Mesothelial cell of epicardium (in vitro differentiated cells): ENCODE data around the gene MAP3K8. TPM values are rescaled to one million over a fixed set of nuclear protein-coding genes. Genes with fewer than 3 reads are reported as not detected.

Source experiments
- DNase-seq, 2 experiments: peaks; one replicate each; pipeline ENCODE4 v3.0.0; 2021; ENCODE audit warnings: low spot score in 2 of 2; ENCODE audit not compliant: unreplicated experiment in 2 of 2
- H3K27ac Mint-ChIP-seq: 2 replicates; pipeline ENCODE4 v1.8.0; 2021; ENCODE audit warnings: mixed read lengths
- H3K27me3 Mint-ChIP-seq: 2 replicates; pipeline ENCODE4 v1.8.0; 2021; ENCODE audit warnings: low read depth, mixed read lengths
- H3K36me3 Mint-ChIP-seq: 2 replicates; pipeline ENCODE4 v1.8.0; 2021; ENCODE audit warnings: mixed read lengths
- H3K4me1 Mint-ChIP-seq: 2 replicates; pipeline ENCODE4 v1.8.0; 2021; ENCODE audit warnings: mixed read lengths
- H3K4me3 Mint-ChIP-seq: 2 replicates; pipeline ENCODE4 v1.8.0; 2021; ENCODE audit warnings: mild to moderate bottlenecking, moderate library complexity, mixed read lengths
- H3K9me3 Mint-ChIP-seq: 2 replicates; pipeline ENCODE4 v1.8.0; 2021; ENCODE audit warnings: mixed read lengths
- total RNA-seq: library from RNA; stranded (reverse); gene quantifications from 3 replicates; pipeline ENCODE4 v1.2.1, GENCODE V29; 2021
- TF ChIP-seq, protein P1 (sequence below): fragments of 200-600 bp; sonication (generic); IDR thresholded peaks from one replicate; pipeline ENCODE4 v1.5.0; 2021; ENCODE audit warnings: antibody characterized with exemption; ENCODE audit not compliant: unreplicated experiment

Gene MAP3K8
- total RNA-seq, 1 donor from 2014 or later: 25.0 TPM

DNA sequence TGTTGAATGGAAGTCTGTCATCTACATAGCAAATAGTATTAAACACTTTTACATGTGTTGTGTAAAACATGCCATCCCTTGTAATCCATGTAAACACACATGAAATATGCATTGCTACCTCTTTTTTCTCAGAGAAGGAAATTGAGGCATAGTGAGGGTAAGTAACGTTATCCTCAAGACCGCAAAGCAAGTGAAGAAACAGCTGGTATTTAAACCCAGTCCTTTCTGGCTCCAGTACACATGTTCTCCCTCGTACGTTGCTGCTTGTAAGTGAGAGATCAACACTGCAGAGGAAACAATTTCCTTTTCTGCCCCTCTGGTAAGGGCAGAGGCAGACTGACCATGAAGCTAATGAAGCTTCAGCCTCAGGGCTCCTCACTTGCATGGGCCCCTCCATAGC lies 28.5 kb downstream of the MAP3K8 start:
- no peak overlapping the region for H3K27ac Mint-ChIP-seq
- peaks cover 17% of the 10 kb centered on the region for H3K36me3 Mint-ChIP-seq
- TF ChIP-seq, protein P1, sequence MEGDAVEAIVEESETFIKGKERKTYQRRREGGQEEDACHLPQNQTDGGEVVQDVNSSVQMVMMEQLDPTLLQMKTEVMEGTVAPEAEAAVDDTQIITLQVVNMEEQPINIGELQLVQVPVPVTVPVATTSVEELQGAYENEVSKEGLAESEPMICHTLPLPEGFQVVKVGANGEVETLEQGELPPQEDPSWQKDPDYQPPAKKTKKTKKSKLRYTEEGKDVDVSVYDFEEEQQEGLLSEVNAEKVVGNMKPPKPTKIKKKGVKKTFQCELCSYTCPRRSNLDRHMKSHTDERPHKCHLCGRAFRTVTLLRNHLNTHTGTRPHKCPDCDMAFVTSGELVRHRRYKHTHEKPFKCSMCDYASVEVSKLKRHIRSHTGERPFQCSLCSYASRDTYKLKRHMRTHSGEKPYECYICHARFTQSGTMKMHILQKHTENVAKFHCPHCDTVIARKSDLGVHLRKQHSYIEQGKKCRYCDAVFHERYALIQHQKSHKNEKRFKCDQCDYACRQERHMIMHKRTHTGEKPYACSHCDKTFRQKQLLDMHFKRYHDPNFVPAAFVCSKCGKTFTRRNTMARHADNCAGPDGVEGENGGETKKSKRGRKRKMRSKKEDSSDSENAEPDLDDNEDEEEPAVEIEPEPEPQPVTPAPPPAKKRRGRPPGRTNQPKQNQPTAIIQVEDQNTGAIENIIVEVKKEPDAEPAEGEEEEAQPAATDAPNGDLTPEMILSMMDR: no peak
- no peaks in the 10 kb centered on the region for H3K9me3 Mint-ChIP-seq
- no peaks in the 10 kb centered on the region for H3K27me3 Mint-ChIP-seq
- DNase-seq: no peak
- no peak overlapping the region for H3K4me3 Mint-ChIP-seq
- peaks cover 6% of the 10 kb centered on the region for H3K4me1 Mint-ChIP-seq

DNA sequence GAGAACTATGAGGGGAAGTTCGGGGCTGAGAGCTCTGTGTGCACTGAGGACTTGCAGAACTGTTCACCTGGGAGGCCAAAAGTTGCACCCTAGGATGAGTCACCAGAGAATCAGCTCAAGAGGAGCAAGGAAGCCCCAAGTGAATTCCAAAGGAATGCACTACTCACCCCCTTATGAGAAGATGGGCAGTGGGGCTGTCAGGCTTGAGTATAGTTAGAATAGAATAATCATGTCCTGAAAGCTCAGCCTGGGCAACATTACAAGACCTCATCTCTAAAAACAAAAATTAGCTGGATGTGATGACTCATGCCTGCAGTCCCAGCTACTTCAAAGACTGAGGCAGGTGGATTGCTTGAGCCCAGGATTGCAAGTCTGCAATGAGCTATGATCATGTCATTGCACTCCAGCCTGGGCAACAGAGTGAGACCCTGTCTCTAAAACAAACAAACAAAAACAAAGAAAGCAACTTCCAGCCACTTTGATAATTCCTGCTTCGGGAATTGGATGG lies 30.0 kb downstream of the MAP3K8 start:
- no peaks in the 10 kb centered on the region for H3K27me3 Mint-ChIP-seq
- peaks cover 17% of the 10 kb centered on the region for H3K36me3 Mint-ChIP-seq
- H3K4me3 Mint-ChIP-seq: no peak overlapping the region
- no peak for DNase-seq
- TF ChIP-seq, protein P1: no peak
- peaks cover 6% of the 10 kb centered on the region for H3K4me1 Mint-ChIP-seq
- H3K9me3 Mint-ChIP-seq: no peaks in the 10 kb centered on the region
- H3K27ac Mint-ChIP-seq: no peak overlapping the region

DNA sequence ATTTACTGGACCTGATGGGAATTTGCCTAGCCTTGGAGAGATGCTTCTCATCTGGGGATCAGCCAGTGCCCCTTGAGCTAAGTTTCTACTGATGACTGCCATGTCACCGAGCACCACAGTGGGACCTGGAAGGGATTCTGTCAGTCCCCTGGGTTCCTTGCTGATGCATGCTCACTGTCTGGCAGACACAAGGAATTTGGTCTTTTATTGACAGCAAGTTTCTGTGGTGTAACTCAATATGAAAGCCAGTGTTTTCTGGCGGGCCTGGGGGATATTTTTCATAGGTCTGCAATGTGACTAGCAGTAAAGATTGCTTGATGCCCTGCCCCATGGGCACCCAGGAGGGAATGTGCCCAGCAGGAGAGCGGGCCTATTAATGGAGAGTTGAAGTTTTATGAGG lies 30.7 kb downstream of the MAP3K8 start:
- Mint-ChIP-seq H3K4me3 (no peak overlapping the region), H3K36me3 (peaks cover 16% of the 10 kb centered on the region), H3K4me1 (peaks cover 6% of the 10 kb centered on the region), H3K27ac (no peak overlapping the region), H3K9me3 (no peaks in the 10 kb centered on the region), H3K27me3 (no peaks in the 10 kb centered on the region)
- TF ChIP-seq, protein P1: no peak
- DNase-seq: no peak

DNA sequence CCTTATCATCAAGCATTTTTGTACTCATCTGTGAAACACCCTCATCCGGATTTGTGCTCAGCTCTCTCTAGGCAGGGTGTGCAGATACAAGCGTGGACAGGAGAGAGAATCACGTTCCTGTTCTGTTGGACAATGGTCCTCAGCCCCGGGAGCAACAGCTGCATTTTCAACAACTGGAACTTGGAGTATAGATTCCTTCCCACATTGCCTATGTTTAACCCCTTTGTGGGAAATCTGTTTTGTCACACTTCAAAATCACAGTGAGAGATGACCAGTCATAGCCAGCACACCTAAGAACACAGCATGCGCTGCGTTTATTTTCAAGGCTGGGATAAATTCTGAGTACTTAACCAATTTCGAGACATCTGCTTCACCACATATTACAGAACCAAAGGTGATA lies 32.5 kb downstream of the MAP3K8 start:
- H3K4me1 Mint-ChIP-seq: no peaks in the 10 kb centered on the region
- H3K4me3 Mint-ChIP-seq: no peak overlapping the region
- no peaks in the 10 kb centered on the region for H3K27me3 Mint-ChIP-seq
- no peaks in the 10 kb centered on the region for H3K9me3 Mint-ChIP-seq
- TF ChIP-seq, protein P1: no peak
- H3K27ac Mint-ChIP-seq: no peak overlapping the region
- H3K36me3 Mint-ChIP-seq: peaks cover 4% of the 10 kb centered on the region
- no peak for DNase-seq

DNA sequence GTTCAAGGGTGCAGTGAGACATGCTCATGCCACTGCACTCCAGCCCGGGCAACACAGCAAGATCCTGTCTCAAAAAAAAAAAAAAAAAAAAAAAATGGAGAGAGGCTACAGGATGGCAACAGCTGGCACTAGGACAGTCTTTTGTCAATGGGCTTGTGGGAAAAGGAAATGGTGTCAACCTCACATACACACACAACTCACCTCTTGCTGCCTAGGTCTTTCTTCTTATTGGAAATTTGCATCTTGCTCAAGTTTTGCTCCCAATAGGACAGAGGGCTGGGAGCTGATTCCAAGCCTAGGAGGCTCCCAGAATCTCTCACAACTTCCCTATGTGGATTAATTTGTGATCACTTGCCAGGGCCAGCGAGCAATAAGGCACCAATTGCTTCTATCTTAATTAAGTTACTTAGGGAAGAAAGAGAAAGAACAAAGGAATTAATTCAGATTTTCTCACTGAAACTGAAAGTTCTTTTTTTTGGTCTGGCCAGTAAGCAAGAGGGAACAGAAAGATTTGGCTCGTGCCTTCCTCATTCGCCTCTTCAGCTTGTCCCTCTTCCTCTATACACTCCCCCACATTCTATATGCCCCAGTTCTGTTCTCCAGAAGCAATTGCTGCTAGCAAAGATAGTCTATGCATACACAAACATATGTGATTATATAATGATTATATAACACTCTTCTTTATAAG lies 33.8 kb downstream of the MAP3K8 start:
- H3K9me3 Mint-ChIP-seq: no peaks in the 10 kb centered on the region
- no peak for DNase-seq
- TF ChIP-seq, protein P1: no peak
- no peaks in the 10 kb centered on the region for H3K36me3 Mint-ChIP-seq
- no peaks in the 10 kb centered on the region for H3K4me1 Mint-ChIP-seq
- H3K4me3 Mint-ChIP-seq: no peak overlapping the region
- H3K27me3 Mint-ChIP-seq: no peaks in the 10 kb centered on the region
- no peak overlapping the region for H3K27ac Mint-ChIP-seq
